K562 (cell line): ENCODE measurements around the gene MYO1H. TPM values are rescaled to one million over a fixed set of nuclear protein-coding genes. Genes with fewer than 3 reads are reported as not detected.

Source experiments
- CLOCK ChIP-seq: fragments of 250-450 bp; sonication (Bioruptor Pico); IDR thresholded peaks from 2 replicates; pipeline ENCODE4 v1.4.0; 2020; ENCODE audit warnings: mild to moderate bottlenecking, moderate library complexity, borderline replicate concordance
- CREBBP ChIP-seq: IDR thresholded peaks from one replicate; pipeline ENCODE4 v1.6.1; 2012; ENCODE audit warnings: low read depth, mild to moderate bottlenecking, control low read depth, inconsistent platforms, low read length
- FOXJ3 ChIP-seq: sonication (generic); formaldehyde crosslinking; IDR thresholded peaks from 2 replicates; pipeline ENCODE4 v1.4.0; 2020; ENCODE audit warnings: mild to moderate bottlenecking, missing genetic modification reagents
- HDGF ChIP-seq: fragments of 450-650 bp; IDR thresholded peaks from 2 replicates; pipeline ENCODE4 v1.6.1; 2016
- MYC ChIP-seq, 2 experiments: fragments of 250-450 bp in 1 of 2; sonication (Bioruptor Pico) in 1 of 2; IDR thresholded peaks; 2 replicates each; pipeline versions ENCODE4 v1.5.1 to v1.6.1; 2012 to 2021; ENCODE audit warnings: low read depth in 2 of 2, borderline replicate concordance in 1 of 2, improper control_type of control experiment in 1 of 2, low read length in 1 of 2, mild to moderate bottlenecking in 1 of 2, moderate library complexity in 1 of 2
- TSC22D4 ChIP-seq: fragments of 450-650 bp; IDR thresholded peaks from 2 replicates; pipeline ENCODE4 v1.6.1; 2016; ENCODE audit warnings: missing genetic modification characterization, missing biosample characterization, control low read depth
- polyA plus RNA-seq, 8 experiments: library from polyadenylated mRNA; depleted of rRNA in 4 of 8; stranded (reverse) in 5 of 8; unstranded in 3 of 8; fragments of >200 nt; fragmentation: Nextera tagmentation in 2 of 8; fragmentation: Illumina TruSeq in 1 of 8; extraction: Ambion mirVana in 2 of 8; extraction: Trizol in 1 of 8; gene quantifications; 2 replicates each; pipeline versions ENCODE4 v1.2.1 to v1.2.3, GENCODE V29; 2011 to 2014; ENCODE audit warnings: inconsistent platforms in 1 of 8, missing spikeins in 1 of 8
- total RNA-seq, 7 experiments: library from RNA; depleted of rRNA in 6 of 7; stranded (reverse); fragments of >200 nt in 6 of 7; fragmentation: Illumina TruSeq in 2 of 7; extraction: Trizol in 2 of 7; gene quantifications; 2 replicates each; pipeline versions ENCODE4 v1.2.1 to v1.2.3, GENCODE V29; 2011 to 2021; ENCODE audit warnings: low replicate concordance in 1 of 7
- TF ChIP-seq, protein P1 (sequence below): fragments of 200-600 bp; sonication (generic); IDR thresholded peaks from one replicate; pipeline ENCODE4 v1.6.1; 2012; ENCODE audit warnings: mild to moderate bottlenecking, low read depth, low read length, inconsistent platforms
- TF ChIP-seq, protein P2 (sequence below): fragments of 250-450 bp; sonication (Bioruptor Pico); IDR thresholded peaks from 2 replicates; pipeline ENCODE4 v1.4.0; 2020; ENCODE audit warnings: mild to moderate bottlenecking, moderate library complexity

MYO1H gene
- total and polyA plus RNA-seq, 9 of the 15 experiments (the other 6 are each of a cell fraction or from before 2014, with no cell fraction given), result not detected

GRCh38 chr12:109477185-109477962 lies 129.7 kb downstream of the MYO1H start, which contains the start of the genes KCTD10 and UBE3B (continued):
- TF ChIP-seq CREBBP, result no peak
- TF ChIP-seq TSC22D4 (tag), result no peak
- no peak for TF ChIP-seq FOXJ3
- no peak for TF ChIP-seq HDGF
- TF ChIP-seq, protein P1, sequence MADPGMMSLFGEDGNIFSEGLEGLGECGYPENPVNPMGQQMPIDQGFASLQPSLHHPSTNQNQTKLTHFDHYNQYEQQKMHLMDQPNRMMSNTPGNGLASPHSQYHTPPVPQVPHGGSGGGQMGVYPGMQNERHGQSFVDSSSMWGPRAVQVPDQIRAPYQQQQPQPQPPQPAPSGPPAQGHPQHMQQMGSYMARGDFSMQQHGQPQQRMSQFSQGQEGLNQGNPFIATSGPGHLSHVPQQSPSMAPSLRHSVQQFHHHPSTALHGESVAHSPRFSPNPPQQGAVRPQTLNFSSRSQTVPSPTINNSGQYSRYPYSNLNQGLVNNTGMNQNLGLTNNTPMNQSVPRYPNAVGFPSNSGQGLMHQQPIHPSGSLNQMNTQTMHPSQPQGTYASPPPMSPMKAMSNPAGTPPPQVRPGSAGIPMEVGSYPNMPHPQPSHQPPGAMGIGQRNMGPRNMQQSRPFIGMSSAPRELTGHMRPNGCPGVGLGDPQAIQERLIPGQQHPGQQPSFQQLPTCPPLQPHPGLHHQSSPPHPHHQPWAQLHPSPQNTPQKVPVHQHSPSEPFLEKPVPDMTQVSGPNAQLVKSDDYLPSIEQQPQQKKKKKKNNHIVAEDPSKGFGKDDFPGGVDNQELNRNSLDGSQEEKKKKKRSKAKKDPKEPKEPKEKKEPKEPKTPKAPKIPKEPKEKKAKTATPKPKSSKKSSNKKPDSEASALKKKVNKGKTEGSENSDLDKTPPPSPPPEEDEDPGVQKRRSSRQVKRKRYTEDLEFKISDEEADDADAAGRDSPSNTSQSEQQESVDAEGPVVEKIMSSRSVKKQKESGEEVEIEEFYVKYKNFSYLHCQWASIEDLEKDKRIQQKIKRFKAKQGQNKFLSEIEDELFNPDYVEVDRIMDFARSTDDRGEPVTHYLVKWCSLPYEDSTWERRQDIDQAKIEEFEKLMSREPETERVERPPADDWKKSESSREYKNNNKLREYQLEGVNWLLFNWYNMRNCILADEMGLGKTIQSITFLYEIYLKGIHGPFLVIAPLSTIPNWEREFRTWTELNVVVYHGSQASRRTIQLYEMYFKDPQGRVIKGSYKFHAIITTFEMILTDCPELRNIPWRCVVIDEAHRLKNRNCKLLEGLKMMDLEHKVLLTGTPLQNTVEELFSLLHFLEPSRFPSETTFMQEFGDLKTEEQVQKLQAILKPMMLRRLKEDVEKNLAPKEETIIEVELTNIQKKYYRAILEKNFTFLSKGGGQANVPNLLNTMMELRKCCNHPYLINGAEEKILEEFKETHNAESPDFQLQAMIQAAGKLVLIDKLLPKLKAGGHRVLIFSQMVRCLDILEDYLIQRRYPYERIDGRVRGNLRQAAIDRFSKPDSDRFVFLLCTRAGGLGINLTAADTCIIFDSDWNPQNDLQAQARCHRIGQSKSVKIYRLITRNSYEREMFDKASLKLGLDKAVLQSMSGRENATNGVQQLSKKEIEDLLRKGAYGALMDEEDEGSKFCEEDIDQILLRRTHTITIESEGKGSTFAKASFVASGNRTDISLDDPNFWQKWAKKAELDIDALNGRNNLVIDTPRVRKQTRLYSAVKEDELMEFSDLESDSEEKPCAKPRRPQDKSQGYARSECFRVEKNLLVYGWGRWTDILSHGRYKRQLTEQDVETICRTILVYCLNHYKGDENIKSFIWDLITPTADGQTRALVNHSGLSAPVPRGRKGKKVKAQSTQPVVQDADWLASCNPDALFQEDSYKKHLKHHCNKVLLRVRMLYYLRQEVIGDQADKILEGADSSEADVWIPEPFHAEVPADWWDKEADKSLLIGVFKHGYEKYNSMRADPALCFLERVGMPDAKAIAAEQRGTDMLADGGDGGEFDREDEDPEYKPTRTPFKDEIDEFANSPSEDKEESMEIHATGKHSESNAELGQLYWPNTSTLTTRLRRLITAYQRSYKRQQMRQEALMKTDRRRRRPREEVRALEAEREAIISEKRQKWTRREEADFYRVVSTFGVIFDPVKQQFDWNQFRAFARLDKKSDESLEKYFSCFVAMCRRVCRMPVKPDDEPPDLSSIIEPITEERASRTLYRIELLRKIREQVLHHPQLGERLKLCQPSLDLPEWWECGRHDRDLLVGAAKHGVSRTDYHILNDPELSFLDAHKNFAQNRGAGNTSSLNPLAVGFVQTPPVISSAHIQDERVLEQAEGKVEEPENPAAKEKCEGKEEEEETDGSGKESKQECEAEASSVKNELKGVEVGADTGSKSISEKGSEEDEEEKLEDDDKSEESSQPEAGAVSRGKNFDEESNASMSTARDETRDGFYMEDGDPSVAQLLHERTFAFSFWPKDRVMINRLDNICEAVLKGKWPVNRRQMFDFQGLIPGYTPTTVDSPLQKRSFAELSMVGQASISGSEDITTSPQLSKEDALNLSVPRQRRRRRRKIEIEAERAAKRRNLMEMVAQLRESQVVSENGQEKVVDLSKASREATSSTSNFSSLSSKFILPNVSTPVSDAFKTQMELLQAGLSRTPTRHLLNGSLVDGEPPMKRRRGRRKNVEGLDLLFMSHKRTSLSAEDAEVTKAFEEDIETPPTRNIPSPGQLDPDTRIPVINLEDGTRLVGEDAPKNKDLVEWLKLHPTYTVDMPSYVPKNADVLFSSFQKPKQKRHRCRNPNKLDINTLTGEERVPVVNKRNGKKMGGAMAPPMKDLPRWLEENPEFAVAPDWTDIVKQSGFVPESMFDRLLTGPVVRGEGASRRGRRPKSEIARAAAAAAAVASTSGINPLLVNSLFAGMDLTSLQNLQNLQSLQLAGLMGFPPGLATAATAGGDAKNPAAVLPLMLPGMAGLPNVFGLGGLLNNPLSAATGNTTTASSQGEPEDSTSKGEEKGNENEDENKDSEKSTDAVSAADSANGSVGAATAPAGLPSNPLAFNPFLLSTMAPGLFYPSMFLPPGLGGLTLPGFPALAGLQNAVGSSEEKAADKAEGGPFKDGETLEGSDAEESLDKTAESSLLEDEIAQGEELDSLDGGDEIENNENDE, result no peak
- TF ChIP-seq, protein P2, sequence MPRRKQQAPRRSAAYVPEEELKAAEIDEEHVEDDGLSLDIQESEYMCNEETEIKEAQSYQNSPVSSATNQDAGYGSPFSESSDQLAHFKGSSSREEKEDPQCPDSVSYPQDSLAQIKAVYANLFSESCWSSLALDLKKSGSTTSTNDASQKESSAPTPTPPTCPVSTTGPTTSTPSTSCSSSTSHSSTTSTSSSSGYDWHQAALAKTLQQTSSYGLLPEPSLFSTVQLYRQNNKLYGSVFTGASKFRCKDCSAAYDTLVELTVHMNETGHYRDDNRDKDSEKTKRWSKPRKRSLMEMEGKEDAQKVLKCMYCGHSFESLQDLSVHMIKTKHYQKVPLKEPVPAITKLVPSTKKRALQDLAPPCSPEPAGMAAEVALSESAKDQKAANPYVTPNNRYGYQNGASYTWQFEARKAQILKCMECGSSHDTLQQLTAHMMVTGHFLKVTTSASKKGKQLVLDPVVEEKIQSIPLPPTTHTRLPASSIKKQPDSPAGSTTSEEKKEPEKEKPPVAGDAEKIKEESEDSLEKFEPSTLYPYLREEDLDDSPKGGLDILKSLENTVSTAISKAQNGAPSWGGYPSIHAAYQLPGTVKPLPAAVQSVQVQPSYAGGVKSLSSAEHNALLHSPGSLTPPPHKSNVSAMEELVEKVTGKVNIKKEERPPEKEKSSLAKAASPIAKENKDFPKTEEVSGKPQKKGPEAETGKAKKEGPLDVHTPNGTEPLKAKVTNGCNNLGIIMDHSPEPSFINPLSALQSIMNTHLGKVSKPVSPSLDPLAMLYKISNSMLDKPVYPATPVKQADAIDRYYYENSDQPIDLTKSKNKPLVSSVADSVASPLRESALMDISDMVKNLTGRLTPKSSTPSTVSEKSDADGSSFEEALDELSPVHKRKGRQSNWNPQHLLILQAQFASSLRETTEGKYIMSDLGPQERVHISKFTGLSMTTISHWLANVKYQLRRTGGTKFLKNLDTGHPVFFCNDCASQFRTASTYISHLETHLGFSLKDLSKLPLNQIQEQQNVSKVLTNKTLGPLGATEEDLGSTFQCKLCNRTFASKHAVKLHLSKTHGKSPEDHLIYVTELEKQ (CRISPR knock-in tag), result no peak
- TF ChIP-seq MYC (IDR thresholded peaks at IDR 0.05; ENCODE audit: low read depth, low read length), result peak; percentile 57; the same call in 1 of the 2 replicates
- TF ChIP-seq MYC (CRISPR knock-in tag; IDR thresholded peaks at IDR 0.05; ENCODE audit: borderline replicate concordance, low read depth), result peak; percentile 81; the same call in 1 of the 2 replicates
- no peak for TF ChIP-seq CLOCK (CRISPR knock-in tag)
